A673 (cell line): ENCODE measurements around the gene CMYA5. TPM values are rescaled to one million over a fixed set of nuclear protein-coding genes. Genes with fewer than 3 reads are reported as not detected.

ENCODE experiments used
- BruUV-seq: library from RNA; stranded (reverse); fragments of 400-500 nt; replicated peaks from 2 replicates; lab custom pipeline; 2021; lab: Mats Ljungman, UMichigan
- CTCF ChIA-PET: fragments of 300-600 bp; sonication (Branson Sonifier 250); formaldehyde crosslinking; loops from one replicate; lab custom pipeline; 2022; ENCODE audit warnings: antibody characterized with exemption; lab: Charles Lee
- POLR2A ChIA-PET: fragments of 300-600 bp; sonication (Branson Sonifier 250); formaldehyde crosslinking; loops from one replicate; lab custom pipeline; 2022; ENCODE audit warnings: antibody characterized with exemption; ENCODE audit not compliant: low non-redundant PET; lab: Charles Lee
- DNase-seq: peaks from one replicate; pipeline ENCODE4 v3.0.0-alpha.2; 2015; ENCODE audit warnings: low spot score
- H3K27ac ChIP-seq: fragments of 200-600 bp; sonication (generic); 2 replicates; pipeline ENCODE4 v1.5.1; 2016; ENCODE audit warnings: mixed run types, low read depth, mild to moderate bottlenecking, mixed read lengths, antibody characterized with exemption, low read length; ENCODE audit not compliant: poor library complexity, severe bottlenecking
- H3K27me3 ChIP-seq: fragments of 200-600 bp; sonication (generic); replicated peaks from 2 replicates; pipeline ENCODE4 v1.6.1; 2017; ENCODE audit warnings: mixed run types, low read depth, mild to moderate bottlenecking, mixed read lengths, antibody characterized with exemption, low read length; ENCODE audit not compliant: insufficient read depth, poor library complexity
- H3K36me3 ChIP-seq: fragments of 200-600 bp; sonication (generic); 2 replicates; pipeline ENCODE4 v1.6.1; 2016; ENCODE audit warnings: mixed run types, mild to moderate bottlenecking, mixed read lengths, antibody characterized with exemption, low read length; ENCODE audit not compliant: insufficient read depth, poor library complexity, severe bottlenecking
- H3K4me1 ChIP-seq: fragments of 200-600 bp; sonication (generic); 2 replicates; pipeline ENCODE4 v1.6.1; 2017; ENCODE audit warnings: mixed run types, mild to moderate bottlenecking, mixed read lengths, antibody characterized with exemption, low read length; ENCODE audit not compliant: insufficient read depth, poor library complexity, severe bottlenecking
- H3K4me3 ChIP-seq: fragments of 200-600 bp; sonication (generic); 2 replicates; pipeline ENCODE4 v1.5.1; 2016; ENCODE audit warnings: low read depth, mixed run types, mild to moderate bottlenecking, mixed read lengths, low read length; ENCODE audit not compliant: poor library complexity, severe bottlenecking
- H3K9me3 ChIP-seq: fragments of 200-600 bp; sonication (generic); 2 replicates; pipeline ENCODE4 v1.6.1; 2016; ENCODE audit warnings: mixed run types, low read depth, mild to moderate bottlenecking, mixed read lengths, antibody characterized with exemption, low read length; ENCODE audit not compliant: poor library complexity, severe bottlenecking
- EZH2 ChIP-seq: fragments of 200-600 bp; sonication (generic); IDR thresholded peaks from 2 replicates; pipeline ENCODE4 v1.6.1; 2017; ENCODE audit warnings: borderline replicate concordance, low read depth, mild to moderate bottlenecking, mixed read lengths, antibody characterized with exemption, low read length; ENCODE audit not compliant: poor library complexity, severe bottlenecking
- intact Hi-C: fragments of 100-400 bp; cut with micrococcal nuclease; formaldehyde crosslinking; loops from one replicate; pipeline ENCODE4 v1.10.0; 2022; ENCODE audit not compliant: unreplicated experiment
- total RNA-seq: library from RNA; stranded (reverse); gene quantifications from 2 replicates; pipeline ENCODE4 v1.2.3, GENCODE V29; 2021
- TF ChIP-seq, protein P1 (sequence below): fragments of 300-800, 200-600 bp; sonication (generic); conservative IDR thresholded peaks from 2 replicates; pipeline ENCODE4 v1.5.1; 2017; ENCODE audit warnings: low read depth, mild to moderate bottlenecking, antibody characterized with exemption, low read length, moderate library complexity, mixed read lengths

CMYA5 gene
- total RNA-seq, 1 experiment from 2014 or later: 0.41 TPM

DNA sequence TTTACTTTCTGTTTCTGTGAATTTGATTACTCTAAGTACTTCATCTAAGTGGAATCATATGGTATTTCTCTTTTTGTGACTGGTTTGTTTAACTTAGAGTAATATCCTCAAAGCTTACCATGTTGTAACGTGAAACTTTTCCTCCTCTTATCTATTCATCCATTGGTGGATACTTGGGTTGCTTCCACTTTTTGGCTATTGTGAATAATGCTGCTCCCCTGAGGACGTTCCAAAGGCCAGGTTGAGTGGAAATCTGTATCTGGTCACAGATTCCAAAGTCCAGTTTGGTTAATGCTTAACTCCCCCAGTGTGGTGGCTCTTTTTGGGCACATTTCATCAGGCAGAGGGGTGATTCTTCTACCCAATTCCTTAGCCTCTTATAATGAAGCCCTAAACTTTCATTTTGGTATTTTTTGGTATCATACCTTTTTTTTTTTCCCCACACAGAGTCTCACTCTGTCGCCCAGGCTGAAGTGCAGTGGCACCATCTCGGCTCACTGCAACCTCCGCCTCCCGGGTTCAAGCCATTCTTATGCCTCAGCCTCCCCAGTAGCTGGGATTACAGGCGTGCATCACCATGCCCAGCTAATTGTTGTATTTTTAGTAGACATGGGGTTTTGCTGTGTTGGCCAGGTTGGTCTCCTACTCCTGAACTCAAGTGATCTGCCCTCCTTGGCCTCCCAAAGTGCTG, 65.4 kb downstream of the CMYA5 start:
- Histone ChIP-seq H3K9me3 (no peaks in the 10 kb centered on the region), H3K4me1 (no peaks in the 10 kb centered on the region), H3K27me3 (no peaks in the 10 kb centered on the region), H3K4me3 (no peak overlapping the region), H3K36me3 (no peaks in the 10 kb centered on the region), H3K27ac (no peak overlapping the region)
- ChIA-PET CTCF (no interaction called here), POLR2A (no interaction called here)
- DNase-seq: no peak
- TF ChIP-seq EZH2: no peak
- TF ChIP-seq, protein P1, sequence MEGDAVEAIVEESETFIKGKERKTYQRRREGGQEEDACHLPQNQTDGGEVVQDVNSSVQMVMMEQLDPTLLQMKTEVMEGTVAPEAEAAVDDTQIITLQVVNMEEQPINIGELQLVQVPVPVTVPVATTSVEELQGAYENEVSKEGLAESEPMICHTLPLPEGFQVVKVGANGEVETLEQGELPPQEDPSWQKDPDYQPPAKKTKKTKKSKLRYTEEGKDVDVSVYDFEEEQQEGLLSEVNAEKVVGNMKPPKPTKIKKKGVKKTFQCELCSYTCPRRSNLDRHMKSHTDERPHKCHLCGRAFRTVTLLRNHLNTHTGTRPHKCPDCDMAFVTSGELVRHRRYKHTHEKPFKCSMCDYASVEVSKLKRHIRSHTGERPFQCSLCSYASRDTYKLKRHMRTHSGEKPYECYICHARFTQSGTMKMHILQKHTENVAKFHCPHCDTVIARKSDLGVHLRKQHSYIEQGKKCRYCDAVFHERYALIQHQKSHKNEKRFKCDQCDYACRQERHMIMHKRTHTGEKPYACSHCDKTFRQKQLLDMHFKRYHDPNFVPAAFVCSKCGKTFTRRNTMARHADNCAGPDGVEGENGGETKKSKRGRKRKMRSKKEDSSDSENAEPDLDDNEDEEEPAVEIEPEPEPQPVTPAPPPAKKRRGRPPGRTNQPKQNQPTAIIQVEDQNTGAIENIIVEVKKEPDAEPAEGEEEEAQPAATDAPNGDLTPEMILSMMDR: no peak
- BruUV-seq: no TSS peak
- intact Hi-C loops: no loop called here

DNA sequence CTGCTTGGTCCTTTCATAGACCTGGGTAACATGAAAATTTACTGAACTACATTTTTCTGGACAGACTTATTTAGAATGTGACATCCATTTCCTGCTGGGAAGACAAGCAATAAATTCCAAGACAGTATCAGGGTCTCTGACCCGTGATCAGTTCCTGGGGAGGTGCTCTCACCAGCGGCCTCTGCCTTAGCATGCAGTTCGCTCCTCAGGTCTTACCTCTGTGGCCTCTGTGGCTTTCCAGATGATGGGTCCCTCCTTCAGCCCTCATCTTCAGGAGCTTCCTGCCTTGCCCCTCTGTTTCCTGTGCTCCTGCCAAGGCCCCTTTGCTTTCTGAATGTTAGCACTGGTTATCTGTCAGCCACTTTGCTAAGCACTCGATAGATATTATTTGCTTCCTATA, 66.4 kb downstream of the CMYA5 start:
- CTCF ChIA-PET: no interaction called here
- no peaks in the 10 kb centered on the region for H3K36me3 ChIP-seq
- intact Hi-C loops: no loop called here
- H3K9me3 ChIP-seq: no peaks in the 10 kb centered on the region
- no peaks in the 10 kb centered on the region for H3K27me3 ChIP-seq
- H3K4me1 ChIP-seq: no peaks in the 10 kb centered on the region
- no peak overlapping the region for H3K4me3 ChIP-seq
- POLR2A ChIA-PET: no interaction called here
- no peak overlapping the region for H3K27ac ChIP-seq
- no TSS peak for BruUV-seq
- DNase-seq: no peak
- TF ChIP-seq, protein P1: no peak
- TF ChIP-seq EZH2: no peak

DNA sequence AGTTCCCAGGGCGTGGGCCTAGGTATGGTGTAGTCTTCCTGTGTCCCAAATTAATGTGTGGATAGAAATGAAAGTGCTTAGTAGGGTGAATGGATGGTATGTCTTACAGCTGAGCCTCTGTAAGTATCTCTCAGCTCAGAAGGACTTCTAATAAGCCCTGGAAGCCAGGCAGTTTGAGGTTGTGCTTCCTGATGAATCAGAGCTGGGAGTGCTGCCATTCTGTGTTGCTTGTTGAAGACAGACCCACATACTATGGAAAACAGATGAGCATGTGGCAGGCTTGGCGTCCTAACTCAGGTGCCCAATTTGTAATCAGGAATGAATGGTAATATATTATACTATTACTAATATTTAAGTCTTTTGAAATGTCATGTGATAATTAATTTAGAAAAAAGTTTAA, 69.8 kb downstream of the CMYA5 start:
- Histone ChIP-seq H3K4me3 (no peak overlapping the region), H3K27me3 (no peaks in the 10 kb centered on the region), H3K4me1 (no peaks in the 10 kb centered on the region), H3K36me3 (no peaks in the 10 kb centered on the region), H3K27ac (no peak overlapping the region), H3K9me3 (no peaks in the 10 kb centered on the region)
- intact Hi-C loops: no loop called here
- ChIA-PET POLR2A (no interaction called here), CTCF (no interaction called here)
- no peak for TF ChIP-seq EZH2
- TF ChIP-seq, protein P1: no peak
- no peak for DNase-seq
- BruUV-seq: no TSS peak
